Stimulated activated CD4-positive, alpha-beta T cell treated with anti-CD3 and anti-CD28 coated beads, Interleukin-12 subunit alpha, Interleukin-12 subunit beta, amount 100 ng/mL, for 4 hours (primary cell): Measurements from ENCODE around the gene IER3IP1.
"Not testable (repeated sequence)": the region's sequence is repeated elsewhere in the genome, so short reads cannot be mapped to it uniquely, and the experiment has no call there.

Source experiments
- DNase-seq: peaks from one replicate; pipeline ENCODE4 v3.0.0-alpha.2; 2020

IER3IP1 gene

GRCh38 chr18:47158404-47158803 lies 17.8 kb downstream of the IER3IP1 start:
- not testable (repeated sequence) for DNase-seq

- DNase-seq = no peak
Measured at GRCh38 chr18:47151439-47151838, 24.7 kb downstream of the IER3IP1 start.

DNA sequence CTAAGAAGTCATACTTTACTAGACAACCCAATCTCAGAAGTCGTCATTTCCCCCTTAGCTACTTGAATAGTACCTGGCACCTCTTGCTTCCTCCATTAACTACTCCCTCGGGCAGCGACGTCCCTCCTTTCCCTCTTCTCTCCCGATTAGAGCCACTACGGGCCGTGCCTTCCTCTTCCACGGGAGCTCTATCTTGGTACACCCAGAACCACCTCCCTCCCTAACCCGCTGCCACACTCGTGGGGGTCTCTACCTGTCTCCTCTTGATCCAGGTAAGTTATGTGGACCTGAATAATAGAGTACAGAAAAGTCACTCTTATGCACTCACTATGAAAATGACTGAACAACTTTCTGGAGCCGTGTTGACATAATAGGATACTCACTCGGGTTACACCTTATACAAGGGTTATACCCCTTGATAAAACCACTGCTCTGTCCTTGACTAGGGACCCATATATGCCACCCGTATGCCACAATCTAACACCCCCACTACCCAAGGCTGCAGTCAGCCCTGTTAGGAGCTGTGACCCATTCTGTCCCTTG lies 25.3 kb downstream of the IER3IP1 start:
- DNase-seq = peak; percentile 6

DNA sequence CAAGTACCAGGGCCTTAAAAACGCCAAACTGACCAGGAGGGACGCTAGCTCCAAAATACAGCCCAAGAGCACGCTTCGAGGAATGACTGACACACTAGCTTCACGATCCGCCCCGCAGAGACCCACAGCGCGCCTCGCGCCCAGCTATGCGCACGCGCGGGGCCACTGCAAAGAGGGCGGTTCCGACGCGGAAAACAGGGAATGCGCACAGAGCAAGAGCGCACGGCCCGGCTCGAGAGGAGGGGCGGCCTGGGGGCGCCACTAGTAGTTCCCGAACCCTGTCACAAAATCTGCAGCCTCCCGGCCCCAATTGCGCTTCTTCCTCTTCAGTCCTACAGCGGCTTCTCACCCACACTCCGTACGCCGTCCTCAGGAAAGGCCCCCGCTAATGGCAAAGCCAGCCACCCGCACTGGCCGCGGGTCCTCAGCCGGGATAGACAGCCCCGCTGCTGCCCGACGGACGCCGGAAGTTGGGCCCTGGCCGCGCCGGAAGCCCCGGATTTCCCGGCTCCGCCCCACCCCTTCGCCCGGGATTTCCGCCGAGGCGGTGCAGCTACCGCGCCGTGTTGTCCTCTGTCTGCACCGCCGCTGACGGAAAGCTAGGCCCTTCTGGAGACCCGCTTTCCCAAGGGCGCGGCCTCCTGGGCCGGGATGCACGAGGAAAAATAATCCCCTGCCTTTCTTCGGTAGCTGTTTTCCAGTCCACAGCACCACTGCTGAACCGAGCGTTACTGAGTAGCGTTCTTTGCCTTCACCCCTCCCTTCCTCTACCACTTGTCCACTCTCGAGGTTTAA lies 25.9 kb downstream of the IER3IP1 start, which contains the start of gene HDHD2:
Gene HDHD2 (minus strand): TSS at position 472 of the 795 bp plus-strand sequence. CDS start 14,061 bp downstream, outside the sequence.
- peak; percentile 82 for DNase-seq

DNA sequence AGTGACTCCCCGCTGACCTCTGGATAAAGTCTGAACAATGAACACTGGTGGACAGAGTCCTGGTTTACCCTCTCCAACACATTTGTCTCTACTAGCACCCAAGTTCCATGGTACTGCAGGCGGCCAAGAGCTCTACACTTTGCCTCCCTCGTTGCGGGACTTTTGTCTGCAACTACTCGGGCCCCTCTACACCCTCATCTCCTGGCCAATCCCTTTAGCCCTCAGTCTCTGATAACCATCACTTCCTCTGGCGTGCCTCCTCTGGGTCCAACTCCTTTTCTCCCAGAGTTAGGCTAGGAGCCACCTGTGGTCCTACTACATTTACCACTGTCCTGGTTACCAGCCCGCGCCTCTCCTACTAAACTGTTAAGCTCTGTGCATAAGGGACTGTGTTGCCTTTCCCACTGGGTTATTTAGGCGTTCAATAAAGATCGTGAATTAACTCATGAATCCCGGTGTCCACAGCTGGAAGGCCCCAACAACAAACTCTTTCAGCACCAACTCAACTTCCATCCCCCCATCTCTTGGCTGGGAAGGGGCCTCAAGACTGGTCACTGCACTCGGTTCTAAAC lies 26.6 kb downstream of the IER3IP1 start:
- no peak for DNase-seq

- DNase-seq = no peak
Measured at GRCh38 chr18:47146206-47146605, 30.0 kb downstream of the IER3IP1 start.

DNA sequence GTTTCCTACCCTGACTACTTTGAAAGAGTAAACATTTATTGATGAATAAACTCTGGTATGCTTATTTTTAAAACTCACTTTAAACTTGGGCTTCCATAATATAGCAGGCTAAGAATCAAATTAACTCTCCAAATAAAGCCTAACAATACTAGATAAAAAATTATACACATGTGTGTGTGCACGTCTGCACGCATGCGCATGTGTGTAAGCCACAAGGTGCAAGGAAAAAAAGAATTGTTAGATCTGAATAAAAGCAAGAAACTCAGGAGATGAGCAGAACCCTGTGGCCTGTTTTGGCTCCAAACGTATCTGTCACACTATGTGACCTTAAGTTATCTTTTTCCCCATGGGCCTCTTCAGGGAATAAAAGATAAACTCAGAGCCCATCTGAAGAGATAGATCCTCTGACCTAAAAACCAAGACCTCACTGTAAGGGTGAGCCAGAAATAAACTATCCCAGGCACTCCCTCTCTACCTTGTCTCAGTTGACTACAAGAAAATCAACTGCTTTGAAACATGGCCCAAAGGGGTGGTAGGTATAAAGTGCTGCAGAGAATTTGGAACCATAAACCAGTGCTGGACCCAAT lies 32.2 kb downstream of the IER3IP1 start:
- no peak for DNase-seq

- no peak for DNase-seq
Measured at GRCh38 chr18:47143153-47143552, 33.0 kb downstream of the IER3IP1 start.

- no peak for DNase-seq
Measured at GRCh38 chr18:47141289-47141688, 34.9 kb downstream of the IER3IP1 start.

GRCh38 chr18:47121146-47121545 lies 55.0 kb downstream of the IER3IP1 start:
- DNase-seq = no peak

- DNase-seq = no peak
Measured at GRCh38 chr18:47120428-47120827, 55.7 kb downstream of the IER3IP1 start.

- no peak for DNase-seq
Measured at GRCh38 chr18:47118981-47119380, 57.2 kb downstream of the IER3IP1 start.

GRCh38 chr18:47115205-47115604 lies 61.0 kb downstream of the IER3IP1 start:
- DNase-seq = no peak

GRCh38 chr18:47113796-47114540 lies 62.2 kb downstream of the IER3IP1 start:
- DNase-seq = no peak

GRCh38 chr18:47110492-47111274 lies 65.5 kb downstream of the IER3IP1 start:
- DNase-seq = no peak

DNA sequence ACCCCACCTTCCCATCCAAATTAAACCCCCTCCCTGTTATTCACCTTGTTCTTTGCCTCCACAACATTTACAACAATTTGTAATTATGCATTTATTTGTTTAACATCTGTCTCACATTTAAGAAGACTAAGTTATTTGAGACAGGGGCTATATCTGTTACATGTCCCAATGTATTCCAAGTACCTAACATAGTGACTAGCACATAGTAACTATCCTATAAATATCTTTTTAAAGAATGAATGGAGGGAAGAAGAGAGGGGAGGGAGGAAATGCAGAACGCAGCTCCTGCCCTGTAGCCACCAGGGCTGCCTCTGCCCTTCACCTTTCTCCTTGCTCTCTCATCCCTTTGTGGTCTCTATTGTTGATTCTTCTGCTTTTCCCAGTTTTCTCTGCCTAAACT lies 66.4 kb downstream of the IER3IP1 start:
- DNase-seq = no peak

DNA sequence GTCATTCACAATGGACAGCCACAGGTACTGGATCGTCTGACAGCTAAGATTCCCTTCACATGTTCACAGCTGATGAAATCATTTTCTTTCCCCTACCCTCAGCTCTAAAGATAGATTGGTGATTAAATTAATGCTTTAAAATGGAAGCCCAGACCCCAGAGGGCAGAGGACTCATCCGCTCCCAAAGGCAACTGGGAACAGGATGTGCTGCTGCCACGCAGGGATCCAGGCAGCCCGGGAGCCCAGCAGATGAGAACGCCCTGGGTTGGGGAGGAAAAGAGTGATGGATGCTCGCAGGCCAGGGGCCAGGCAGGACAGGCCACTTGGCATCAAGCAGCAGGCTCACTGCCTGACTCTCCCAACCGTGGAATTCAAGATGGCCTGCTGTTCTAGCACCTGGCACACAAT lies 67.2 kb downstream of the IER3IP1 start:
- DNase-seq = no peak

GRCh38 chr18:47108373-47108772 lies 67.8 kb downstream of the IER3IP1 start:
- no peak for DNase-seq
